Mesenchymal stem cell (in vitro differentiated cells and primary cell): Measurements from ENCODE around the gene LRP1B.

Experiments
- DNase-seq: peaks from one replicate; pipeline ENCODE4 v3.0.0-alpha.2; 2013
- H2AFZ ChIP-seq: one replicate; pipeline ENCODE4 v1.6.1; 2013; ENCODE audit warnings: low read depth, mild to moderate bottlenecking, control low read depth, inconsistent platforms, low read length, moderate library complexity
- H2AK5ac ChIP-seq: 2 replicates; pipeline ENCODE4 v1.6.1; 2013; ENCODE audit warnings: low read length, moderate library complexity, mild to moderate bottlenecking, inconsistent platforms; ENCODE audit not compliant: severe bottlenecking
- H2BK120ac ChIP-seq: one replicate; pipeline ENCODE4 v1.6.1; 2013; ENCODE audit warnings: low read depth, mild to moderate bottlenecking, inconsistent platforms, low read length, moderate library complexity
- H2BK12ac ChIP-seq, 2 experiments: one replicate each; pipeline ENCODE4 v1.6.1; 2013; ENCODE audit warnings: inconsistent platforms in 2 of 2, low read length in 2 of 2, mild to moderate bottlenecking in 2 of 2, moderate library complexity in 2 of 2, control low read depth in 1 of 2
- H2BK15ac ChIP-seq: one replicate; pipeline ENCODE4 v1.6.1; 2013; ENCODE audit warnings: mild to moderate bottlenecking, low read depth, inconsistent platforms; ENCODE audit not compliant: poor library complexity, severe bottlenecking
- H2BK5ac ChIP-seq: 2 replicates; pipeline ENCODE4 v1.6.1; 2013; ENCODE audit warnings: low read depth, mild to moderate bottlenecking, low read length, control low read depth, inconsistent platforms; ENCODE audit not compliant: poor library complexity, severe bottlenecking
- H3K14ac ChIP-seq, 2 experiments: one replicate each; pipeline ENCODE4 v1.6.1; 2013; ENCODE audit warnings: inconsistent platforms in 2 of 2, low read length in 2 of 2, control low read depth in 1 of 2, mild to moderate bottlenecking in 1 of 2, moderate library complexity in 1 of 2
- H3K18ac ChIP-seq, 2 experiments: one replicate each; pipeline ENCODE4 v1.6.1; 2013; ENCODE audit warnings: inconsistent platforms in 2 of 2, low read length in 2 of 2, control low read depth in 1 of 2, low read depth in 1 of 2, mild to moderate bottlenecking in 1 of 2
- H3K23ac ChIP-seq, 2 experiments: one replicate each; pipeline ENCODE4 v1.6.1; 2013; ENCODE audit warnings: inconsistent platforms in 2 of 2, low read length in 2 of 2, mild to moderate bottlenecking in 2 of 2, moderate library complexity in 2 of 2, control low read depth in 1 of 2
- H3K27ac ChIP-seq: 2 replicates; pipeline ENCODE4 v1.5.1; 2013; ENCODE audit warnings: mild to moderate bottlenecking, moderate library complexity, low read length, control low read depth, inconsistent platforms; ENCODE audit not compliant: poor library complexity, severe bottlenecking
- H3K27me3 ChIP-seq, 2 experiments: 2 replicates each; pipeline versions ENCODE4 v1.6.1 to v1.7.0; 2013; ENCODE audit warnings: low read length in 2 of 2, mild to moderate bottlenecking in 2 of 2, moderate library complexity in 2 of 2, control low read depth in 1 of 2, inconsistent platforms in 1 of 2; ENCODE audit not compliant: control insufficient read depth in 1 of 2, insufficient read depth in 1 of 2
- H3K36me3 ChIP-seq, 2 experiments: 2 replicates each; pipeline versions ENCODE4 v1.6.1 to v1.7.0; 2013; ENCODE audit warnings: low read length in 2 of 2, control low read depth in 1 of 2, inconsistent platforms in 1 of 2, low read depth in 1 of 2, mild to moderate bottlenecking in 1 of 2; ENCODE audit not compliant: insufficient read depth in 2 of 2, control insufficient read depth in 1 of 2
- H3K4ac ChIP-seq, 2 experiments: one replicate each; pipeline ENCODE4 v1.6.1; 2013; ENCODE audit warnings: inconsistent platforms in 2 of 2, low read length in 2 of 2, mild to moderate bottlenecking in 2 of 2, moderate library complexity in 2 of 2, control low read depth in 1 of 2, low read depth in 1 of 2
- H3K4me1 ChIP-seq: 2 replicates; pipeline ENCODE4 v1.6.1; 2013; ENCODE audit warnings: low read depth, low read length, control low read depth; ENCODE audit not compliant: control insufficient read depth, insufficient read depth
- H3K4me2 ChIP-seq: 2 replicates; pipeline ENCODE4 v1.6.1; 2013; ENCODE audit warnings: low read length, mild to moderate bottlenecking, inconsistent platforms; ENCODE audit not compliant: poor library complexity, severe bottlenecking
- H3K4me3 ChIP-seq, 2 experiments: 2 replicates each; pipeline versions ENCODE4 v1.5.1 to v1.7.0; 2013; ENCODE audit warnings: low read length in 2 of 2, mild to moderate bottlenecking in 2 of 2, control low read depth in 1 of 2, low read depth in 1 of 2; ENCODE audit not compliant: insufficient read depth in 1 of 2
- H3K79me1 ChIP-seq: replicated peaks from 2 replicates; pipeline ENCODE4 v1.6.1; 2013; ENCODE audit warnings: mild to moderate bottlenecking, control low read depth, low read length, inconsistent platforms; ENCODE audit not compliant: poor library complexity, severe bottlenecking
- H3K9ac ChIP-seq: 2 replicates; pipeline ENCODE4 v1.7.0; 2013; ENCODE audit warnings: mild to moderate bottlenecking, low read length, moderate library complexity
- H3K9me3 ChIP-seq: 2 replicates; pipeline ENCODE4 v1.7.0; 2013; ENCODE audit warnings: mild to moderate bottlenecking, low read length; ENCODE audit not compliant: control insufficient read depth
- H4K8ac ChIP-seq: one replicate; pipeline ENCODE4 v1.6.1; 2013; ENCODE audit warnings: inconsistent platforms, mild to moderate bottlenecking, low read length, moderate library complexity
- H4K91ac ChIP-seq: one replicate; pipeline ENCODE4 v1.6.1; 2013; ENCODE audit warnings: mild to moderate bottlenecking, low read length, inconsistent platforms
- WGBS: methylation state at CpG from one replicate; pipeline ENCODE4 v1.1.7; 2013; ENCODE audit warnings: mixed read lengths; 5-methylcytosine and 5-hydroxymethylcytosine counted together

Gene LRP1B

DNA sequence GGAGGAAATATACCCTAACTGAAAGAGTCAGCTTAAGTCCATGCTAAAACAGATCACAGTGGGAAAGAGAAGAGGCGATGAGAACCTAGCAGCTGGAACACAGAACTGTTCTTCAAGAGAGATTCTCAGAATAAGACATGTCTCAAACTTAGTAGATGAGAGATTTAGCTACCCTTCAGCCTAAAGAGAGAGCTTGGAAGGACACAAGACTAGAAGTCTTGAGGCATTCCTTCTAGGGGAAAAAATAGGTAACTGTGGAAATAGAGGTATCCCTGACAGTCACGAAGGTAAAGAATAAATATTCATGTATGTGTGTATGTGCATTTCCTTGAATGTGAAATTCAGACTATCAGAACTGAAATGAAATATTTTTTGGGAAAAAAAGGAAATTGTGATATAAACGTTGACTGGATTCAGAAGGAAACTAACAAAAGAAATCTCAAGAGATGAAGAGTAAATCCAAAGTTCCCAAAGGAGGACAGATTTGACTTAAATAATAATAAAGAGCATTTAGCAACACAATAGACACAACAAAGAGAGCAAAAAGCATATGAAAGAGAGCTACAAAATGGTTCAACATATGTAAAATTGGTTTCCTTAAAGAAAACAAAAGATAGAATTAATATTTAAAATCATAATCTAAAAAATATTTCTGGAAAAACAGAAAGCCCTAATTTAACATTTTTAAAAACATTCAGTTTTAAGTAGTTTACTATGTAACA lies 258.7 kb downstream of the LRP1B start:
- Histone ChIP-seq H3K18ac (no peak overlapping the region), H3K27ac (no peak overlapping the region), H2BK12ac (no peak overlapping the region), H3K4me1 (no peaks in the 10 kb centered on the region), H3K4me3 (no peak overlapping the region), H4K91ac (no peak overlapping the region), H4K8ac (no peak overlapping the region), H2BK5ac (no peak overlapping the region), H3K14ac (no peak overlapping the region), H3K27me3 (no peaks in the 10 kb centered on the region), H3K9ac (no peak overlapping the region), H3K36me3 (no peaks in the 10 kb centered on the region), H3K23ac (no peak overlapping the region), H2AFZ (no peak overlapping the region), H2AK5ac (no peak overlapping the region), H3K4ac (no peak overlapping the region), H3K4me2 (no peak overlapping the region), H3K79me1 (no peaks in the 10 kb centered on the region), H3K9me3 (peaks cover 15% of the 10 kb centered on the region), H2BK15ac (no peak overlapping the region), H2BK120ac (no peak overlapping the region)
- DNase-seq, result no peak
- 64% methylated on average over 2 of the region's 3 CpGs for WGBS

DNA sequence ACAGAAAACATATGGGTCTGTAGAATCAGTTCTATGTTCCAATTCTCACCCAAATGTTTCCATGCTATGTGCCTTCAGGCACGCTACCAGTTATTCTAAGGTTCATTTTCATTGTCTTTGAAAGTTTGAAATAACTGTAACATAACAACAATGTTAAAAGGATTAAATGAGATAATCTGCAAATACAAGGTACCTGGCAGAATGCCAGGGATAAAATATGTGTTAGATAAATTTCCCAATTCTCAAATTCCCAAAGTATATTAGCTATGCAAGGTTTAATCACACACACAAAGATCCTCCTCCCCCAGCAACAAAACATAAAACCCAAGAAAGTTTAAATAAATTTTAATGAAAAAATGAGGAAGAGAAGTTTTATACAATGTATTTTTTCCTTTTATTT lies 261.2 kb downstream of the LRP1B start:
- Histone ChIP-seq H2AK5ac (no peak overlapping the region), H2BK12ac (no peak overlapping the region), H3K23ac (no peak overlapping the region), H3K18ac (no peak overlapping the region), H3K9me3 (peaks cover 15% of the 10 kb centered on the region), H3K9ac (no peak overlapping the region), H2BK120ac (no peak overlapping the region), H3K14ac (no peak overlapping the region), H3K27me3 (no peaks in the 10 kb centered on the region), H3K79me1 (no peaks in the 10 kb centered on the region), H2BK5ac (no peak overlapping the region), H3K27ac (no peak overlapping the region), H3K4me3 (no peak overlapping the region), H2BK15ac (no peak overlapping the region), H3K4me2 (no peak overlapping the region), H4K91ac (no peak overlapping the region), H3K4me1 (no peaks in the 10 kb centered on the region), H2AFZ (no peak overlapping the region), H3K36me3 (no peaks in the 10 kb centered on the region), H3K4ac (no peak overlapping the region), H4K8ac (no peak overlapping the region)
- WGBS, result no CpG with 5 or more reads among the region's 1 CpG
- DNase-seq, result no peak

DNA sequence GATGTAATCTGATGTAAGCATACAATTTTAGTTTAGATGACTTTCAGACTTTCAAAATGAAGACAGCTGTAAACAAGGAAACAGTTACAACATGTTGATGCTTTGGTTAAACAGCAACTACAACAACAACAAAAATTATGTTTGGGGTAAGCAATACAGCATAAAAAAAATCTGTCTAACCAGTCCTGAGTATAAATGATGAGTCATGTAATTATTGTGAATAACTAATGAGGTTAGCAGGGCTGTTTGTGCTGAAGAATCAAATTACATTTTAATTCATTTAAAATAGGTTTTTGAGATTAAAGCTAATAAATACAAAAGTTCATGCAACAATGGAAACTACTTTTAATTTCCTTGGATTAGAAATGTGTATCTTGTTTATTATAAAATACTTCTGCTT lies 266.9 kb downstream of the LRP1B start:
- H3K4me3 ChIP-seq, result no peak overlapping the region
- no peak overlapping the region for H4K8ac ChIP-seq
- H3K79me1 ChIP-seq, result no peaks in the 10 kb centered on the region
- no peaks in the 10 kb centered on the region for H3K9me3 ChIP-seq
- no peak overlapping the region for H3K18ac ChIP-seq
- H3K14ac ChIP-seq, result no peak overlapping the region
- H2AFZ ChIP-seq, result no peak overlapping the region
- H2BK15ac ChIP-seq, result no peak overlapping the region
- no peak overlapping the region for H2BK5ac ChIP-seq
- no peak overlapping the region for H3K27ac ChIP-seq
- H4K91ac ChIP-seq, result no peak overlapping the region
- H3K4me2 ChIP-seq, result no peak overlapping the region
- H3K36me3 ChIP-seq, result no peaks in the 10 kb centered on the region
- no peak for DNase-seq
- H2AK5ac ChIP-seq, result no peak overlapping the region
- no peak overlapping the region for H3K23ac ChIP-seq
- no peak overlapping the region for H3K4ac ChIP-seq
- no peak overlapping the region for H2BK120ac ChIP-seq
- H2BK12ac ChIP-seq, result no peak overlapping the region
- H3K4me1 ChIP-seq, result no peaks in the 10 kb centered on the region
- no peak overlapping the region for H3K9ac ChIP-seq
- no peaks in the 10 kb centered on the region for H3K27me3 ChIP-seq

DNA sequence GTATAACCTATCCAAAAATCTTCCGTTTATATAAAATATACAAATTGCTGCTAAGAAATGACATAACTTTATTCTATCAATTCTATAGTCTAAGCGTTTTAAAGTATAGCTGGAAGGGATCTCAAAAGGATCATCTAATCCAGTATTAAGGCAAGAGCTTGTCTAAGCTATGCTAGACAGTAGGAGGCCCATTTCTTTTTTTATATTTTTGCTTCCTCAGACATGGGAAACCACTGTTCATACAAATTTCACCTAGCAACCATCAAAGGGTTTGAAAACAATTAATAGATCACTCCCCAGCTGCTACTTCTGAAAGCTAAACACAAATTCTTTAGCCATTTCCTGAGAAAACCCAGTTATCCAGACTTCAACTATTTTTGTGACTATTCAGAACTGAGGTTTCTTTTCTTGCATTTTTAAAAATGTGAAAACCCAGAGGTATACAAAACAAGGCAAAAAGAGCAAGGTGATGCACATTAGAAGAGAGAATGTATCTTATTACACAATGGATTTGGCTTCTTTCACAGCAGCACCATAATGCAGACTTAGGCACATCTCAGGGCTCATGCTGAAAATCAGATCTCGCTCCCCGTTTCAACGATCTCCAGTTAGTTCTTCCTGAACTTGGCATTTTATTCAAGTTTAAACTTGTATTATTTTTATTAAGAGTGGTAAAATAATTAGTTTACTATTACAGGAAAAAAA lies 274.4 kb downstream of the LRP1B start:
- Histone ChIP-seq H3K18ac (no peak overlapping the region), H2AFZ (no peak overlapping the region), H3K4me3 (no peak overlapping the region), H3K23ac (no peak overlapping the region), H3K79me1 (no peaks in the 10 kb centered on the region), H2BK12ac (no peak overlapping the region), H3K14ac (no peak overlapping the region), H2BK120ac (no peak overlapping the region), H2BK5ac (no peak overlapping the region), H4K91ac (no peak overlapping the region), H3K27ac (no peak overlapping the region), H2AK5ac (no peak overlapping the region), H3K36me3 (no peaks in the 10 kb centered on the region), H3K9ac (no peak overlapping the region), H2BK15ac (no peak overlapping the region), H3K4me2 (no peak overlapping the region), H3K9me3 (no peaks in the 10 kb centered on the region), H4K8ac (no peak overlapping the region), H3K4me1 (no peaks in the 10 kb centered on the region), H3K27me3 (no peaks in the 10 kb centered on the region), H3K4ac (no peak overlapping the region)
- peak; percentile 9 for DNase-seq
- WGBS, result no CpG with 5 or more reads among the region's 5 CpGs
